Measurements from ENCODE around the gene ETS1. TPM values are rescaled to one million over a fixed set of nuclear protein-coding genes. Genes with fewer than 3 reads are reported as not detected.

ETS1 gene
- total RNA-seq, 1 experiment from 2014 or later = 66.4 TPM

DNA sequence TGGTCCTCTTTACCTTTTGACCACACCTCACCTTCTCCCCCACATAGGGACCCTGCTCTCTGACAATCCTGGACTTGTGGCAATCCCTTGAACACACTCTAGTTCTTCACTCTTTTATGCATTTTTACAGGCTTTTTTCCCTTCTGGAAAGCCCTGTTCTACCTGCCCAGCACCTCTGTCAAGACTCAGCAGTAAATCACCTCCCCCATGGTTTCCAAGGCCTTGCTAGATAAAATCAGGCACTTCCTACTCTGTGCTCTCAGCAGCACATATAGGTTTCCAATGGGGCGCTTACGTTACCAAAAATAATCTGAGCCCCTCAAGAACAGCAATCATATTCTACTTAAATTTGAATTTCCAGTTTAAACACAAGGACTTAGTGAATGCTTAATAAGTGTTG is 53.9 kb downstream of the ETS1 start:
- no TSS peak for BruUV-seq (replicated peaks)
- H3K27me3 ChIP-seq (ENCODE audit: control insufficient read depth, insufficient read depth, low read length) = peaks cover 11% of the 10 kb centered on the region
- no peak overlapping the region for H3K27ac ChIP-seq (ENCODE audit: low read length)
- ChIA-PET POLR2A (no interaction called here), CTCF (no interaction called here)
- DNase-seq (ENCODE audit: low read depth, low spot score) = no peak
- no peaks in the 10 kb centered on the region for H3K9me3 ChIP-seq (ENCODE audit: control insufficient read depth, insufficient read depth, low read depth, low read length)
- no peaks in the 10 kb centered on the region for H3K4me1 ChIP-seq (ENCODE audit: control insufficient read depth, insufficient read depth, low read length)
- intact Hi-C loops (cut with micrococcal nuclease; ENCODE audit: unreplicated experiment) = no loop called here
- no peak for ATAC-seq
- H3K4me3 ChIP-seq (ENCODE audit: low read depth in 2 of 2, low read length in 2 of 2) = no peak overlapping the region
- in situ Hi-C loops (cut with HindIII; ENCODE audit: low pct_unique_long_range_greater_than_20kb, low sequenced_read_pairs) = no loop called here
- TF ChIP-seq SIN3A (IDR thresholded peaks at IDR 0.05; ENCODE audit: borderline replicate concordance, insufficient read depth, low read depth, low read length) (no peak), POLR2AphosphoS5 (IDR thresholded peaks at IDR 0.05; ENCODE audit: low read depth, low read length) (no peak), TCF7L2 (IDR thresholded peaks at IDR 0.05; ENCODE audit: low read depth, low read length) (no peak)
- TF ChIP-seq, protein P1, sequence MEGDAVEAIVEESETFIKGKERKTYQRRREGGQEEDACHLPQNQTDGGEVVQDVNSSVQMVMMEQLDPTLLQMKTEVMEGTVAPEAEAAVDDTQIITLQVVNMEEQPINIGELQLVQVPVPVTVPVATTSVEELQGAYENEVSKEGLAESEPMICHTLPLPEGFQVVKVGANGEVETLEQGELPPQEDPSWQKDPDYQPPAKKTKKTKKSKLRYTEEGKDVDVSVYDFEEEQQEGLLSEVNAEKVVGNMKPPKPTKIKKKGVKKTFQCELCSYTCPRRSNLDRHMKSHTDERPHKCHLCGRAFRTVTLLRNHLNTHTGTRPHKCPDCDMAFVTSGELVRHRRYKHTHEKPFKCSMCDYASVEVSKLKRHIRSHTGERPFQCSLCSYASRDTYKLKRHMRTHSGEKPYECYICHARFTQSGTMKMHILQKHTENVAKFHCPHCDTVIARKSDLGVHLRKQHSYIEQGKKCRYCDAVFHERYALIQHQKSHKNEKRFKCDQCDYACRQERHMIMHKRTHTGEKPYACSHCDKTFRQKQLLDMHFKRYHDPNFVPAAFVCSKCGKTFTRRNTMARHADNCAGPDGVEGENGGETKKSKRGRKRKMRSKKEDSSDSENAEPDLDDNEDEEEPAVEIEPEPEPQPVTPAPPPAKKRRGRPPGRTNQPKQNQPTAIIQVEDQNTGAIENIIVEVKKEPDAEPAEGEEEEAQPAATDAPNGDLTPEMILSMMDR (IDR thresholded peaks at IDR 0.05) = no peak
- TF ChIP-seq, protein P2, sequence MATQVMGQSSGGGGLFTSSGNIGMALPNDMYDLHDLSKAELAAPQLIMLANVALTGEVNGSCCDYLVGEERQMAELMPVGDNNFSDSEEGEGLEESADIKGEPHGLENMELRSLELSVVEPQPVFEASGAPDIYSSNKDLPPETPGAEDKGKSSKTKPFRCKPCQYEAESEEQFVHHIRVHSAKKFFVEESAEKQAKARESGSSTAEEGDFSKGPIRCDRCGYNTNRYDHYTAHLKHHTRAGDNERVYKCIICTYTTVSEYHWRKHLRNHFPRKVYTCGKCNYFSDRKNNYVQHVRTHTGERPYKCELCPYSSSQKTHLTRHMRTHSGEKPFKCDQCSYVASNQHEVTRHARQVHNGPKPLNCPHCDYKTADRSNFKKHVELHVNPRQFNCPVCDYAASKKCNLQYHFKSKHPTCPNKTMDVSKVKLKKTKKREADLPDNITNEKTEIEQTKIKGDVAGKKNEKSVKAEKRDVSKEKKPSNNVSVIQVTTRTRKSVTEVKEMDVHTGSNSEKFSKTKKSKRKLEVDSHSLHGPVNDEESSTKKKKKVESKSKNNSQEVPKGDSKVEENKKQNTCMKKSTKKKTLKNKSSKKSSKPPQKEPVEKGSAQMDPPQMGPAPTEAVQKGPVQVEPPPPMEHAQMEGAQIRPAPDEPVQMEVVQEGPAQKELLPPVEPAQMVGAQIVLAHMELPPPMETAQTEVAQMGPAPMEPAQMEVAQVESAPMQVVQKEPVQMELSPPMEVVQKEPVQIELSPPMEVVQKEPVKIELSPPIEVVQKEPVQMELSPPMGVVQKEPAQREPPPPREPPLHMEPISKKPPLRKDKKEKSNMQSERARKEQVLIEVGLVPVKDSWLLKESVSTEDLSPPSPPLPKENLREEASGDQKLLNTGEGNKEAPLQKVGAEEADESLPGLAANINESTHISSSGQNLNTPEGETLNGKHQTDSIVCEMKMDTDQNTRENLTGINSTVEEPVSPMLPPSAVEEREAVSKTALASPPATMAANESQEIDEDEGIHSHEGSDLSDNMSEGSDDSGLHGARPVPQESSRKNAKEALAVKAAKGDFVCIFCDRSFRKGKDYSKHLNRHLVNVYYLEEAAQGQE (IDR thresholded peaks at IDR 0.05; ENCODE audit: insufficient read depth in 1 of 2, low read depth in 2 of 2, low read length in 1 of 2) = no peak
- H3K36me3 ChIP-seq (ENCODE audit: control insufficient read depth, insufficient read depth, low read length) = no peaks in the 10 kb centered on the region

DNA sequence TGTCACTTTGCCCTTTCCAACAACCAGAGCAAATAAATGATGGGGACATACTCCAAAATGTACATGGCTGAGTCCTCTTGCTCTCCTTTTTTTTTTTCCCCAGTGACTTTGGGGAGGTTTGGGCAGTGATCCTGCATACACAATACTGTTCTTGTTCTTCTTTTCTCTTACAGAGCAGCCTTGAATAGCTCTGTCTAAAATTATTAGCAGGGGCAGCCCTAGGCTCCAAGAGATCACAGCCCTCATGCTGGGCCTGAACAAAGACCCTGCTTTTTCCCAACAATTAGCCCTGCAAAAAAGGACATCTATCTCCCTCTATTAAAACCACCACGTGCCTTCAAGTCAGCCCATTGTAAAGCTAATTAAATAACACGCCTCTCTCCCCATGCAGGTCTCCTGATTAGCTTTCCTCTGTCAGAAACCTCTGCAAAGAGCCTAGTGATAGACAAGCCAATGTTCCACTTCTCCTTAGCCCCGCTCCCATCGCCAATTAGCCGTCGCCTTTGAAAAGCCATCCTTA is 54.7 kb downstream of the ETS1 start:
- no peak for ATAC-seq
- POLR2A ChIA-PET = no interaction called here

More for the DNA sequence above, 54.7 kb downstream of the ETS1 start:
- Histone ChIP-seq H3K27ac (ENCODE audit: low read length) (no peak overlapping the region), H3K4me3 (ENCODE audit: low read depth in 2 of 2, low read length in 2 of 2) (no peak overlapping the region), H3K4me1 (ENCODE audit: control insufficient read depth, insufficient read depth, low read length) (no peaks in the 10 kb centered on the region), H3K36me3 (ENCODE audit: control insufficient read depth, insufficient read depth, low read length) (no peaks in the 10 kb centered on the region), H3K9me3 (ENCODE audit: control insufficient read depth, insufficient read depth, low read depth, low read length) (no peaks in the 10 kb centered on the region), H3K27me3 (ENCODE audit: control insufficient read depth, insufficient read depth, low read length) (peaks cover 9% of the 10 kb centered on the region)
- DNase-seq (ENCODE audit: low read depth, low spot score) = no peak
- CTCF ChIA-PET = interaction anchor here (0.6 kb wide), 1 partner anchor 525 kb away, joined by 3 read pairs; no protein-coding TSS in a partner anchor
- BruUV-seq (replicated peaks) = no TSS peak
- TF ChIP-seq SIN3A (IDR thresholded peaks at IDR 0.05; ENCODE audit: borderline replicate concordance, insufficient read depth, low read depth, low read length) = no peak
- no peak for TF ChIP-seq TCF7L2 (IDR thresholded peaks at IDR 0.05; ENCODE audit: low read depth, low read length)
- TF ChIP-seq, protein P2 (IDR thresholded peaks at IDR 0.05; ENCODE audit: insufficient read depth in 1 of 2, low read depth in 2 of 2, low read length in 1 of 2) = no peak
- TF ChIP-seq, protein P1 (IDR thresholded peaks at IDR 0.05) = no peak
- no peak for TF ChIP-seq POLR2AphosphoS5 (IDR thresholded peaks at IDR 0.05; ENCODE audit: low read depth, low read length)
- in situ Hi-C loops (cut with HindIII; ENCODE audit: low pct_unique_long_range_greater_than_20kb, low sequenced_read_pairs) = no loop called here
- intact Hi-C loops (cut with micrococcal nuclease; ENCODE audit: unreplicated experiment) = no loop called here
